Stimulated activated naive B cell treated with anti-CD40 and anti-IgM and Interleukin-4, amounts not matched to agents 10 μg/mL and 1 μg/mL and 100 μg/mL, for 72 hours (primary cell): ENCODE data around the gene TNS3.
"Not testable (repeated sequence)": the region's sequence is repeated elsewhere in the genome, so short reads cannot be mapped to it uniquely, and the experiment has no call there.

Experiments
- ATAC-seq, 2 donors: fragments of 150-1000 bp; cut with Tn5 transposase; replicated peaks; 2 replicates each; pipeline ENCODE4 v1.10.0; 2021; ENCODE audit warnings: moderate library complexity in 1 of 2
- DNase-seq: peaks from one replicate; pipeline ENCODE4 v3.0.0; 2021
- H3K27ac Mint-ChIP-seq: one replicate; pipeline ENCODE4 v1.8.0; 2022; ENCODE audit warnings: mild to moderate bottlenecking, mixed read lengths
- H3K27me3 Mint-ChIP-seq, 2 donors: one replicate each; pipeline ENCODE4 v1.8.0; 2022; ENCODE audit warnings: mixed read lengths in 2 of 2
- H3K36me3 Mint-ChIP-seq, 2 donors: one replicate each; pipeline ENCODE4 v1.8.0; 2022; ENCODE audit warnings: mixed read lengths in 2 of 2, mild to moderate bottlenecking in 1 of 2
- H3K4me1 Mint-ChIP-seq, 2 donors: one replicate each; pipeline ENCODE4 v1.8.0; 2022; ENCODE audit warnings: mixed read lengths in 2 of 2, mild to moderate bottlenecking in 1 of 2
- H3K4me3 Mint-ChIP-seq, 2 donors: one replicate each; pipeline ENCODE4 v1.8.0; 2022; ENCODE audit warnings: mild to moderate bottlenecking in 2 of 2, mixed read lengths in 2 of 2, moderate library complexity in 1 of 2
- H3K9me3 Mint-ChIP-seq, 2 donors: one replicate each; pipeline ENCODE4 v1.8.0; 2022; ENCODE audit warnings: mixed read lengths in 2 of 2, mild to moderate bottlenecking in 1 of 2

The TNS3 gene

GRCh38 chr7:47610506-47611044 is 28.7 kb upstream of the TNS3 start:
- Mint-ChIP-seq H3K27ac (no peak overlapping the region), H3K36me3 (no peaks in the 10 kb centered on the region), H3K4me1 (peaks cover 0 to 6% of the 10 kb centered on the region in 2 donors), H3K27me3 (no peaks in the 10 kb centered on the region), H3K9me3 (no peaks in the 10 kb centered on the region), H3K4me3 (no peak overlapping the region)
- ATAC-seq (no peak), DNase-seq (no peak)

GRCh38 chr7:47609803-47610452 is 28.0 kb upstream of the TNS3 start:
- Mint-ChIP-seq H3K27me3 (no peaks in the 10 kb centered on the region), H3K27ac (no peak overlapping the region), H3K36me3 (no peaks in the 10 kb centered on the region), H3K9me3 (no peaks in the 10 kb centered on the region), H3K4me3 (no peak overlapping the region), H3K4me1 (peaks cover 0 to 9% of the 10 kb centered on the region in 2 donors)
- ATAC-seq (no peak), DNase-seq (no peak)

GRCh38 chr7:47606593-47607046 is 24.7 kb upstream of the TNS3 start:
- H3K36me3 Mint-ChIP-seq, H3K9me3 Mint-ChIP-seq, H3K27ac Mint-ChIP-seq, ATAC-seq, H3K4me3 Mint-ChIP-seq, H3K27me3 Mint-ChIP-seq, DNase-seq: not testable (repeated sequence)
- H3K4me1 Mint-ChIP-seq, result peaks cover 8 to 28% of the 10 kb centered on the region in 2 donors

GRCh38 chr7:47605816-47606575 is 24.1 kb upstream of the TNS3 start:
- H3K36me3 Mint-ChIP-seq, result no peaks in the 10 kb centered on the region
- no peak overlapping the region for H3K4me3 Mint-ChIP-seq
- DNase-seq (no peak), ATAC-seq (no peak)
- peaks cover 13 to 35% of the 10 kb centered on the region in 2 donors for H3K4me1 Mint-ChIP-seq
- H3K27me3 Mint-ChIP-seq, result no peaks in the 10 kb centered on the region
- H3K27ac Mint-ChIP-seq, result no peak overlapping the region
- no peaks in the 10 kb centered on the region for H3K9me3 Mint-ChIP-seq

DNA sequence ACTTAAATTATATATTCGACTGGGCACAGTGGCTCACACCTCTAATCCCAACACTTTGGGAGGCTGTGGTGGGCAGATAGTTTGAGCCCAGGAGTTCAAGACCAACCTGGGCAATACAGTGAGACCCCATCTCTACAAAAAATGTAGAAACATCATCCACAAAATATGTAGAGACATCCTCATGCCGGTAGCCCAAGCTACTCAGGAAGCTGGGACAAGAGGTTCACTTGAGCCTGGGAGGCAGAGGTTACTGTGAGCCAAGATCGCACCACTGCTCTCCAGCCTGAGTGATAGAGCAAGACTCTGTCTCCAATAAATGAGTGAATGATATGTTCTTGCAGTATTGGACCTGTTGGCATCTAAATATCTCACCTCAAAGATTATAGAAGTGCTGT is 22.6 kb upstream of the TNS3 start:
- no peak for DNase-seq
- H3K9me3 Mint-ChIP-seq, result no peaks in the 10 kb centered on the region
- H3K36me3 Mint-ChIP-seq, result no peaks in the 10 kb centered on the region
- H3K4me3 Mint-ChIP-seq, result no peak overlapping the region
- peaks cover 27 to 50% of the 10 kb centered on the region in 2 donors for H3K4me1 Mint-ChIP-seq
- no peak overlapping the region for H3K27ac Mint-ChIP-seq
- no peaks in the 10 kb centered on the region for H3K27me3 Mint-ChIP-seq
- no peak for ATAC-seq

DNA sequence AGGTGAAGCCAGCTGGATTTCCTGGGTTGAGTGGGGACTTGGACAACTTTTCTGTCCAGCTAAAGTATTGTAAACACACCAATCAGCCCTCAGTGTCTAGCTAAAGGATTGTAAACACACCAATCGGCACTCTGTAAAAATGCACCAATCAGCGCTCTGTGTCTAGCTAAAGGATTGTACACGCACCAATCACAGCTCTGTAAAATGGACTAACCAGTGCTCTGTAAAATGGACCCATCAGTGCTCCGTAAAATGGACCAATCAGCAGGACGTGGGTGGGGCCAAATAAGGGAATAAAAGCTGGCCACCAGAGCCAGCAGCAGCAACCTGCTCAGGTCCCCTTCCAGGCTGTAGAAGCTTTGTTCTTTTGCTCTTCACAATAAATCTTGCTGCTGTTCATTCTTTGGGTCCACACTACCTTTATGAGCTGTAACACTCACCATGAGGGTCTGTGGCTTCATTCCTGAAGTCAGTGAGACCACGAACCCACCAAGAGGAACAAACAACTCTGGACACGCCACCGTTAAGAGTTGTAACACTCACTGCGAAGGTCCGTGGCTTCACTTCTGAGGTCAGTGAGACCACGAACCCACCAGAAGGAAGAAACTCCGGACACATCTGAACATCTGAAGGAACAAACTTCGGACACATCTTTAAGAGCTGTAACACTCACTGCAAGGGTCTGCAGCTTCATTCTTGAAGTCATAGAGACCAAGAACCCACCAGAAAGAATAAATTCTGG is 21.8 kb upstream of the TNS3 start:
- H3K4me3 Mint-ChIP-seq, ATAC-seq, DNase-seq: not testable (repeated sequence)

GRCh38 chr7:47602272-47603004 is 20.5 kb upstream of the TNS3 start:
- ATAC-seq (no peak), DNase-seq (no peak)
- peaks cover 29 to 50% of the 10 kb centered on the region in 2 donors for H3K4me1 Mint-ChIP-seq
- no peak overlapping the region for H3K27ac Mint-ChIP-seq
- peaks cover 4 to 11% of the 10 kb centered on the region in 2 donors for H3K36me3 Mint-ChIP-seq
- no peaks in the 10 kb centered on the region for H3K27me3 Mint-ChIP-seq
- H3K9me3 Mint-ChIP-seq, result peaks cover 4 to 5% of the 10 kb centered on the region in 2 donors
- no peak overlapping the region for H3K4me3 Mint-ChIP-seq

More for the DNA sequence above, 21.8 kb upstream of the TNS3 start:
- not testable (repeated sequence) for H3K27me3 Mint-ChIP-seq, H3K9me3 Mint-ChIP-seq, H3K36me3 Mint-ChIP-seq, H3K27ac Mint-ChIP-seq
- H3K4me1 Mint-ChIP-seq, result peaks cover 29 to 50% of the 10 kb centered on the region in 2 donors

- DNase-seq (no peak), ATAC-seq (no peak)
- Mint-ChIP-seq H3K9me3 (peaks cover 8 to 11% of the 10 kb centered on the region in 2 donors), H3K27ac (peak overlapping the region; percentile 88), H3K36me3 (peaks cover 6 to 15% of the 10 kb centered on the region in 2 donors), H3K4me3 (peak overlapping the region; percentile 59), H3K27me3 (no peaks in the 10 kb centered on the region), H3K4me1 (peaks cover 29 to 50% of the 10 kb centered on the region in 2 donors)
These were observed 20.0 kb upstream of the TNS3 start for GRCh38 chr7:47601881-47602249.

DNA sequence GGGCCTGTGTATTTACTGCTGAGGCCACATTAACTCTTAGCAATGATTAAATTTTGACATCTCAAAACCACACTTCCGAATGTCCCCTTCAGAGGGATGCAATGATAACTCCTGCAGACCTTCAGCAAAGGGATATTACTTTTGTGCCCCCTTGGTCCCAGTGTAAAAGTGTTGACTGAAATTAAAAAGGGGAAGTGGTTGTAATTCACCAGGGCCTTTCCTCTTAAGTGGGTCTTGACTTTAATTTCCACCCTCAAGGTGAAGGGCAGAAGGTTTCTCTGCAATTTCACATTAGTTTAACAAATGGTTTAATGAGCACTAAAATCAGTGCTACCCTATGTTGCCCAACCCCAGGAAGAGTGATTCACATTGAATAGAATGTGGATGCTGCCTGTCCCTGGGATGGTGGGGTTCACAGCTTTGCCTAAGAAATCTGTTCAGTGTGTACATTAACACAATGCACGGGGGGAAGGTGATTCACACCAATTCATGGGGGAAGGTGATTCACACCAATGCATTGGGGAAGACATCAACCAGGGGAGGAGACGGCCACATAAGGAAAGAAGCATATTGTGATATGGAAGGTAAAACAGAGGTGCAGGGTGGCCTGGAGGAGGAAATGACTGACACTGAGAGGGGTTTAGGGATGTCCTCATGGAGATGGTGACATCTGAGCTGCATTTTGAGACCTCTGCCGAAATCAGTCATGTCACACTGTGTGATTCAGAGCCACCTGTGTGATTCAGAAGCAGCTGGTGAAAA is 19.4 kb upstream of the TNS3 start:
- Mint-ChIP-seq H3K4me1 (peaks cover 29 to 50% of the 10 kb centered on the region in 2 donors), H3K27ac (peak overlapping the region; percentile 88), H3K9me3 (peaks cover 8 to 16% of the 10 kb centered on the region in 2 donors), H3K27me3 (no peaks in the 10 kb centered on the region), H3K4me3 (peak overlapping the region; percentile 59), H3K36me3 (peaks cover 6 to 15% of the 10 kb centered on the region in 2 donors)
- ATAC-seq, result peak; percentile 83 to 84
- peak; percentile 46 for DNase-seq

DNA sequence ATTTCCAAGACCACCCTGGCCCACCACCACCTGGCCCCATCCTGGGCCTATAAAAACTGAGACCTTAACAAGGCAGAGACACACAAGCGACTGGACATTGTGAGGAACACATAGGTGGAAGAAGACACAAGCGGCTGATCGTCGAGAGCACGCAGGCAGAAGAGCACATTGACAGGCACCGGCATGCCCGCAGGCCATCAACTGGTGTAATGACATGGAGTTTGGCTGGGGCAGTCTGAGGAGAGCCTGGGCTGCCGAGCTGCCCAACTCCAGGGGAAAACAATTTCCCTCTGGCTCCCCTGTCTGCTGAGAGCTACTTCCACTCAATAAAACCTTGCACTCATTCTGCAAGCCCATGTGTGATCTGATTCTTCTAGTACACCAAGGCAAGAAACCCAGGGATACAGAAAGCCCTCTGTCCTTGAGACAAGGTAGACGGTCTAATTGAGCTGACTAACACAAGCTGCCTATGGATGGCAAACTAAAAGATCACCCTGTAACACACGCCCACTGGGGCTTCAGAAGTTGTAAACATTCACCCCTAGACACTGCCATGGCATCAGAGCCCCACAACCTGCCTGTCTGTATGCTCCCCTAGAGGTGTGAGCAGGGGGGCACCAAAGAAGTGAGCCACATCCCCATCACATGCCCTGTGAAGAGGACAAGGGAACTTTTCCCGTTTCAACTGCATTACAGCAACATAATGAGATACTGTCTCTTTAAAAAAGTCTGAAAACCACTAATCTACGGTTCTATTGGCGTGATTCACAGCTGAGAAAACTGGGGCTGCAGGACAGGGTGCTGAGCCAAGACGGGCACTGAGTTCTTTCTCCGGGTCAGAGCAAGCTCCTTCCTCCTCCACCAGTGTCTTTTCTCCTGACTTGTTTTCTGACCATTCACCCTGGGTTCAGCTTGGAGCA is 18.5 kb upstream of the TNS3 start:
- peak overlapping the region; percentile 88 for H3K27ac Mint-ChIP-seq
- ATAC-seq, result peak; percentile 66 to 69

GRCh38 chr7:47597379-47597778 is 15.5 kb upstream of the TNS3 start:
- Mint-ChIP-seq H3K9me3 (peaks cover 10 to 16% of the 10 kb centered on the region in 2 donors), H3K36me3 (peaks cover 8 to 15% of the 10 kb centered on the region in 2 donors), H3K4me3 (no peak overlapping the region), H3K4me1 (peaks cover 28 to 29% of the 10 kb centered on the region in 2 donors), H3K27ac (no peak overlapping the region), H3K27me3 (no peaks in the 10 kb centered on the region)
- DNase-seq, result no peak
- ATAC-seq, result no peak

More for the DNA sequence above, 18.5 kb upstream of the TNS3 start:
- peaks cover 8 to 15% of the 10 kb centered on the region in 2 donors for H3K36me3 Mint-ChIP-seq
- H3K4me3 Mint-ChIP-seq, result peak overlapping the region; percentile 50 to 59
- peaks cover 9 to 16% of the 10 kb centered on the region in 2 donors for H3K9me3 Mint-ChIP-seq
- peaks cover 29 to 44% of the 10 kb centered on the region in 2 donors for H3K4me1 Mint-ChIP-seq
- no peaks in the 10 kb centered on the region for H3K27me3 Mint-ChIP-seq
- peak; percentile 38 for DNase-seq

DNA sequence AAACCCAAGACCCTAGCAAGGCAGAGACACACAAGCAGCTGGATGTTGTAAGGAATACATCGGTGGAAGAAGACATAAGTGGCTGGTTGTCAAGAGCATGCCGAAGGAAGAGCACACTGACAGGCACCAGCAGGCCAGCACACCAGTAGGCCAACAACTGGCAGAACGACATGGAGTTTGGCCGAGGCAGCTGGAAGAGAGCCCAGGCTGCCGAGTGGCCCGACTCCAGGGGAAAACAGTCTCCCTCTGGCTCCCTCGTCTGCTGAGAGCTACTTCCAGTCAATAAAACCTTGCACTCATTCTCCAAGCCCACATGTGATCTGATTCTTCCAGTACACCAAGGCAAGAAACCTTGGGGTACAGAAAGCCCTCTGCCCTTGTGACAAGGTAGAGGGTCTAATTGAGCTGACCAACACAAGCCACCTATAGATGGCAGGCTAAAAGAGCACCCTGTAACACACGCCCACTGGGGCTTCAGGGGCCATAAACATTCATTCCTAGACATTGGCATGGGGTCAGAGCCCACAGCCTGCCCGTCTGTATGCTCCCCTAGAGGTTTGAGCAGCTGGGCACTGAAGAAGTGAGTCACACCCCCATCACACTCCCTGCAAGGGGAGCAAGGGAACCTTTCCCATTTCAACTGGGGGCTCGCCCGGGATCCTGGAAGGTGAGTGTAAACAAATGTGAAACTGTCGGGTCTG is 14.7 kb upstream of the TNS3 start:
- ATAC-seq, result no peak
- no peak overlapping the region for H3K27ac Mint-ChIP-seq
- H3K4me3 Mint-ChIP-seq, result no peak overlapping the region
- peaks cover 21 to 22% of the 10 kb centered on the region in 2 donors for H3K4me1 Mint-ChIP-seq
- peaks cover 8 to 15% of the 10 kb centered on the region in 2 donors for H3K36me3 Mint-ChIP-seq
- no peaks in the 10 kb centered on the region for H3K27me3 Mint-ChIP-seq
- DNase-seq, result no peak
- H3K9me3 Mint-ChIP-seq, result peaks cover 10 to 16% of the 10 kb centered on the region in 2 donors
